ENCODE data around the gene EFS.

- TF ChIP-seq, protein P1, sequence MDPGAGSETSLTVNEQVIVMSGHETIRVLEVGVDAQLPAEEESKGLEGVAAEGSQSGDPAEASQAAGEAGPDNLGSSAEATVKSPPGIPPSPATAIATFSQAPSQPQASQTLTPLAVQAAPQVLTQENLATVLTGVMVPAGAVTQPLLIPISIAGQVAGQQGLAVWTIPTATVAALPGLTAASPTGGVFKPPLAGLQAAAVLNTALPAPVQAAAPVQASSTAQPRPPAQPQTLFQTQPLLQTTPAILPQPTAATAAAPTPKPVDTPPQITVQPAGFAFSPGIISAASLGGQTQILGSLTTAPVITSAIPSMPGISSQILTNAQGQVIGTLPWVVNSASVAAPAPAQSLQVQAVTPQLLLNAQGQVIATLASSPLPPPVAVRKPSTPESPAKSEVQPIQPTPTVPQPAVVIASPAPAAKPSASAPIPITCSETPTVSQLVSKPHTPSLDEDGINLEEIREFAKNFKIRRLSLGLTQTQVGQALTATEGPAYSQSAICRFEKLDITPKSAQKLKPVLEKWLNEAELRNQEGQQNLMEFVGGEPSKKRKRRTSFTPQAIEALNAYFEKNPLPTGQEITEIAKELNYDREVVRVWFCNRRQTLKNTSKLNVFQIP (CRISPR knock-in tag; IDR thresholded peaks at IDR 0.05; ENCODE audit: borderline replicate concordance, low read depth) = no peak
- TF ChIP-seq PATZ1 (CRISPR knock-in tag; IDR thresholded peaks at IDR 0.05; ENCODE audit: borderline replicate concordance) (no peak), ZNF565 (CRISPR knock-in tag; conservative IDR thresholded peaks at IDR 0.05; ENCODE audit: low read depth) (no peak), ZNF8 (CRISPR knock-in tag; IDR thresholded peaks at IDR 0.05) (no peak), BACH2 (CRISPR knock-in tag; IDR thresholded peaks at IDR 0.05; ENCODE audit: borderline replicate concordance) (no peak), RARB (CRISPR knock-in tag; IDR thresholded peaks at IDR 0.05) (no peak)
Measured at GRCh38 chr14:23307146-23307530, 57.8 kb downstream of the EFS start.
